ENCODE measurements around the gene AVP. TPM values are rescaled to one million over a fixed set of nuclear protein-coding genes. Genes with fewer than 3 reads are reported as not detected.

The AVP gene
- polyA plus RNA-seq, 1 donor (not counting 4 experiments of a cell fraction or from before 2014, with no cell fraction given) = not detected

DNA sequence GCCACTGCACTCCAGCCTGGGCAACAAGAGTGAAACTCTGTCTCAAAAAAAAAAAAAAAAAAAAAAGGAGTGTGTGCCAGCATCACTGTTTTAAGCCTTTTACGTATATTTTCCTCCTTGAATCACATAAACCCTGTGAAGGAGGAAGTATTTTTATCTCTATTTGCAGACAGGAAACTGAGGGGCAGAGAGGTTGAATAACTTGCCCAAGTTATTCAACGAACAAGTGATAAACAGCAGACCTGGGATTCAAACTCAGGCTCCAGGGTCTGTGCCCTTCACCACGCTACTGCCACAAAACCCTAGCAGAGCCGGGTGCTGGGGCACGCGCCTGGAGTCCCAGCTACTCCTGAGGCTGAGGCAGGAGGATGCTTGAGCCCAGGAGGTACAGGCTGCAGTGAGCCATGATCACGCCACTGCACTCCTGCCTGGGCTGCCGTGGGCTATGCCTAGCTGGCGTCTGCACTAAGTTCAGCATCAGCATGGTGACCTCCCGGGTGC is 9.4 kb upstream of the AVP start:
- no peak overlapping the region for H3K9ac ChIP-seq (ENCODE audit: control insufficient read depth, extremely low read depth, insufficient read depth, low read length)
- no peak for DNase-seq (ENCODE audit: low read depth, low spot score)
- no peak overlapping the region for H3K4me2 ChIP-seq (ENCODE audit: control insufficient read depth, extremely low read depth, insufficient read depth, low read depth, low read length)
- no peak overlapping the region for H3K4me3 ChIP-seq (ENCODE audit: control insufficient read depth in 2 of 3, extremely low read depth in 1 of 3, insufficient read depth in 2 of 3, low read depth in 1 of 3, low read length in 3 of 3)
- H2AFZ ChIP-seq (ENCODE audit: control insufficient read depth, low read length) = no peak overlapping the region
- H3K27ac ChIP-seq (ENCODE audit: control insufficient read depth, insufficient read depth, low read length) = no peak overlapping the region
- no peaks in the 10 kb centered on the region for H3K36me3 ChIP-seq (ENCODE audit: control insufficient read depth in 2 of 2, extremely low read depth in 1 of 2, insufficient read depth in 2 of 2, low read length in 2 of 2)
- dilution Hi-C loops (cut with MboI; ENCODE audit: extremely low pct_ligation_motif_present, low sequenced_read_pairs) = no loop called here
- H3K79me2 ChIP-seq (ENCODE audit: control insufficient read depth, insufficient read depth, low read length) = no peaks in the 10 kb centered on the region
- no peaks in the 10 kb centered on the region for H3K9me3 ChIP-seq (ENCODE audit: control insufficient read depth, low read depth, low read length)
- H3K9me1 ChIP-seq (ENCODE audit: control insufficient read depth, extremely low read depth, insufficient read depth, low read length) = no peaks in the 10 kb centered on the region
- H4K20me1 ChIP-seq (ENCODE audit: control insufficient read depth, extremely low read depth, insufficient read depth, low read length) = no peaks in the 10 kb centered on the region
- TF ChIP-seq, protein P1, sequence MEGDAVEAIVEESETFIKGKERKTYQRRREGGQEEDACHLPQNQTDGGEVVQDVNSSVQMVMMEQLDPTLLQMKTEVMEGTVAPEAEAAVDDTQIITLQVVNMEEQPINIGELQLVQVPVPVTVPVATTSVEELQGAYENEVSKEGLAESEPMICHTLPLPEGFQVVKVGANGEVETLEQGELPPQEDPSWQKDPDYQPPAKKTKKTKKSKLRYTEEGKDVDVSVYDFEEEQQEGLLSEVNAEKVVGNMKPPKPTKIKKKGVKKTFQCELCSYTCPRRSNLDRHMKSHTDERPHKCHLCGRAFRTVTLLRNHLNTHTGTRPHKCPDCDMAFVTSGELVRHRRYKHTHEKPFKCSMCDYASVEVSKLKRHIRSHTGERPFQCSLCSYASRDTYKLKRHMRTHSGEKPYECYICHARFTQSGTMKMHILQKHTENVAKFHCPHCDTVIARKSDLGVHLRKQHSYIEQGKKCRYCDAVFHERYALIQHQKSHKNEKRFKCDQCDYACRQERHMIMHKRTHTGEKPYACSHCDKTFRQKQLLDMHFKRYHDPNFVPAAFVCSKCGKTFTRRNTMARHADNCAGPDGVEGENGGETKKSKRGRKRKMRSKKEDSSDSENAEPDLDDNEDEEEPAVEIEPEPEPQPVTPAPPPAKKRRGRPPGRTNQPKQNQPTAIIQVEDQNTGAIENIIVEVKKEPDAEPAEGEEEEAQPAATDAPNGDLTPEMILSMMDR (optimal IDR thresholded peaks at IDR 0.05 in 1 of 3, IDR thresholded peaks at IDR 0.05 in 1 of 3, conservative IDR thresholded peaks at IDR 0.05 in 1 of 3; ENCODE audit: extremely low read depth in 1 of 3, insufficient read depth in 2 of 3, low read length in 3 of 3) = no peak
- FAIRE-seq = no peak
- H3K27me3 ChIP-seq (ENCODE audit: control insufficient read depth, extremely low read depth, insufficient read depth, low read length) = peaks cover 32% of the 10 kb centered on the region
- peaks cover 5% of the 10 kb centered on the region for H3K4me1 ChIP-seq (ENCODE audit: control insufficient read depth, extremely low read depth, insufficient read depth, low read length)

DNA sequence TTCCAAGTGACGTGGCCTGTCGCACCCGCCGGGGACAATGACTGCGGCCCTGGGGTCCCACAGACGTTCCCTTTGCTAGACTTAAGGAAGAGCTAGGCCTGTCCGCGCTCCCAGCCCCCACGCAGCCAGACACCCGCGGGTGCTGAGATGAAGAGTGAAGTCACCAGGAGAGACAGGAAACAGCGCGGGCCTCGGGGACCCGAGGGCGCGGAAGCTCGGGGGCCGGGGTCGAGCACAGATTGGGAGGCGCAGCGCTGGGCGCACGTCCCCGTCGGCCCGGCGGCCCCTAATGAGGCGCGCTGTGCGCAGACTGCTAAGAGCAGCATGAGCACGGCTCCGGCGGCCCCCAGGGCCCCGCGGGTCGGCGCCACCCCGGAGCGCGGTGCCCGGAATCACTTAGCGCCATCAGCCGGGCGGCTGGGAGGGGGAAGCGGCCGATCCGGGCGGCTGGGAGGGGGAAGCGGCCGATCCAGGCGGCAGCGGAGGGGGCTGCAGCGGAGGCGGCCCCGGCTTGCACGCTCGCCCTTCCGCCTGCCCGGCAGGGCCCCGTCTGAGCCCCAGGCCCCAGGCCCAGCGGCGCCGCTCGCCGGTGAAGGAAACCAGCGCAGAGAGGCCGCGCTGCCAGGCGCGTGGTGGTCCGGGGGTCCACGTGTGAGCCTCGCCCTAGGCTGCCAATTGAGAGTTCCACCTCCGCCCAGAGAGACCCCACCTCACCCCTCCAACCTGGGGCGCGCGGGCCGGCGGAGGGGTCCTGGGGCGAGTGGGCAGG is 8.3 kb upstream of the AVP start:
- Histone ChIP-seq H3K9ac (ENCODE audit: control insufficient read depth, extremely low read depth, insufficient read depth, low read length) (no peak overlapping the region), H2AFZ (ENCODE audit: control insufficient read depth, low read length) (peak overlapping the region; percentile 56), H4K20me1 (ENCODE audit: control insufficient read depth, extremely low read depth, insufficient read depth, low read length) (no peaks in the 10 kb centered on the region), H3K36me3 (ENCODE audit: control insufficient read depth in 2 of 2, extremely low read depth in 1 of 2, insufficient read depth in 2 of 2, low read length in 2 of 2) (no peaks in the 10 kb centered on the region), H3K79me2 (ENCODE audit: control insufficient read depth, insufficient read depth, low read length) (no peaks in the 10 kb centered on the region), H3K27ac (ENCODE audit: control insufficient read depth, insufficient read depth, low read length) (no peak overlapping the region), H3K4me2 (ENCODE audit: control insufficient read depth, extremely low read depth, insufficient read depth, low read depth, low read length) (peak overlapping the region; percentile 54), H3K4me3 (ENCODE audit: control insufficient read depth in 2 of 3, extremely low read depth in 1 of 3, insufficient read depth in 2 of 3, low read depth in 1 of 3, low read length in 3 of 3) (peak overlapping the region; percentile 21 to 37 (median 22)), H3K9me3 (ENCODE audit: control insufficient read depth, low read depth, low read length) (no peaks in the 10 kb centered on the region), H3K4me1 (ENCODE audit: control insufficient read depth, extremely low read depth, insufficient read depth, low read length) (peaks cover 5% of the 10 kb centered on the region), H3K27me3 (ENCODE audit: control insufficient read depth, extremely low read depth, insufficient read depth, low read length) (peaks cover 32% of the 10 kb centered on the region), H3K9me1 (ENCODE audit: control insufficient read depth, extremely low read depth, insufficient read depth, low read length) (no peaks in the 10 kb centered on the region)
- DNase-seq (ENCODE audit: low read depth, low spot score) = no peak
- TF ChIP-seq, protein P1 (optimal IDR thresholded peaks at IDR 0.05 in 1 of 3, IDR thresholded peaks at IDR 0.05 in 1 of 3, conservative IDR thresholded peaks at IDR 0.05 in 1 of 3; ENCODE audit: extremely low read depth in 1 of 3, insufficient read depth in 2 of 3, low read length in 3 of 3) = no peak
- peak; percentile 54 for TF ChIP-seq EZH2 (IDR thresholded peaks at IDR 0.05; ENCODE audit: low read length)
- dilution Hi-C loops (cut with MboI; ENCODE audit: extremely low pct_ligation_motif_present, low sequenced_read_pairs) = no loop called here
- FAIRE-seq = no peak

Data from keratinocyte (primary cell).